H1 (cell line): ENCODE data around the gene CAPS. TPM values are rescaled to one million over a fixed set of nuclear protein-coding genes. Genes with fewer than 3 reads are reported as not detected.

Experiments used
- CTCF ChIA-PET: fragments of 300-600 bp; sonication (Branson Sonifier 250); formaldehyde crosslinking; loops from one replicate; lab custom pipeline; 2021; ENCODE audit not compliant: partially characterized antibody; lab: Charles Lee
- POLR2A ChIA-PET: fragments of 300-600 bp; sonication (Branson Sonifier 250); formaldehyde crosslinking; loops from one replicate; lab custom pipeline; 2021; ENCODE audit warnings: inconsistent platforms; ENCODE audit not compliant: partially characterized antibody; lab: Charles Lee
- DNase-seq, 2 experiments: peaks; one replicate each; pipeline versions ENCODE4 v3.0.0 to v3.0.0-alpha.2; 2010 to 2022; ENCODE audit warnings: low spot score in 2 of 2, low read depth in 1 of 2, mixed read lengths in 1 of 2
- FAIRE-seq: peaks from 2 replicates; lab custom pipeline; 2011; peaks lifted over from hg19 to GRCh38; lab: Jason Lieb, UNC
- H2AFZ ChIP-seq: 2 replicates; pipeline ENCODE4 v1.8.1; 2012; ENCODE audit warnings: low read length, inconsistent platforms
- H2AK5ac ChIP-seq: 2 replicates; pipeline ENCODE4 v1.6.1; 2013; ENCODE audit warnings: low read depth, low read length
- H2BK120ac ChIP-seq: replicated peaks from 2 replicates; pipeline ENCODE3; 2013; ENCODE audit warnings: low read depth, low read length, inconsistent platforms
- H2BK12ac ChIP-seq: 2 replicates; pipeline ENCODE4 v1.6.1; 2013; ENCODE audit warnings: low read depth, low read length
- H2BK15ac ChIP-seq: 2 replicates; pipeline ENCODE4 v1.6.1; 2013; ENCODE audit warnings: low read length
- H2BK20ac ChIP-seq: 2 replicates; pipeline ENCODE4 v1.6.1; 2013; ENCODE audit warnings: low read length
- H2BK5ac ChIP-seq: 2 replicates; pipeline ENCODE4 v1.6.1; 2013; ENCODE audit warnings: low read depth, low read length
- H3K14ac ChIP-seq: 2 replicates; pipeline ENCODE4 v1.6.1; 2013; ENCODE audit warnings: inconsistent platforms; ENCODE audit not compliant: insufficient read length
- H3K18ac ChIP-seq: 2 replicates; pipeline ENCODE4 v1.6.1; 2013; ENCODE audit warnings: low read length; ENCODE audit errors: extremely low read depth
- H3K23ac ChIP-seq: 2 replicates; pipeline ENCODE4 v1.6.1; 2013; ENCODE audit warnings: inconsistent platforms; ENCODE audit not compliant: insufficient read length
- H3K23me2 ChIP-seq: 2 replicates; pipeline ENCODE4 v1.6.1; 2013; ENCODE audit warnings: low read depth, low read length
- H3K27ac ChIP-seq: 2 replicates; pipeline ENCODE4 v1.6.1; 2011; ENCODE audit warnings: low read depth, low read length, inconsistent platforms
- H3K27me3 ChIP-seq, 4 experiments: replicated peaks in 1 of 4; 1 replicate in 1 of 4; 2 replicates in 3 of 4; pipeline versions ENCODE4 v1.6.1 to v1.8.1; 2011 to 2013; ENCODE audit warnings: low read length in 3 of 4, mild to moderate bottlenecking in 3 of 4, inconsistent platforms in 2 of 4, mixed read lengths in 2 of 4, moderate library complexity in 1 of 4; ENCODE audit not compliant: control insufficient read depth in 3 of 4, insufficient read depth in 3 of 4; ENCODE audit errors: extremely low read depth in 1 of 4
- H3K36me3 ChIP-seq, 4 experiments: 2 replicates each; pipeline versions ENCODE4 v1.6.1 to v1.8.1; 2011 to 2013; ENCODE audit warnings: mild to moderate bottlenecking in 4 of 4, low read length in 3 of 4, moderate library complexity in 2 of 4, control low read depth in 1 of 4, inconsistent platforms in 1 of 4; ENCODE audit not compliant: insufficient read depth in 4 of 4, control insufficient read depth in 2 of 4
- H3K4ac ChIP-seq: replicated peaks from 2 replicates; pipeline ENCODE3; 2013; ENCODE audit warnings: low read length, low read depth, mixed read lengths, inconsistent platforms; ENCODE audit not compliant: insufficient read length
- H3K4me1 ChIP-seq, 4 experiments: replicated peaks in 1 of 4; 1 replicate in 1 of 4; 2 replicates in 3 of 4; pipeline versions ENCODE4 v1.6.1 to v1.8.1; 2011 to 2013; ENCODE audit warnings: low read length in 3 of 4, inconsistent platforms in 2 of 4, mixed read lengths in 1 of 4; ENCODE audit not compliant: insufficient read depth in 4 of 4, control insufficient read depth in 3 of 4
- H3K4me2 ChIP-seq, 2 experiments: 2 replicates each; pipeline versions ENCODE4 v1.6.1 to v1.8.1; 2011 to 2013; ENCODE audit warnings: low read depth in 2 of 2, low read length in 2 of 2, control low read depth in 1 of 2, inconsistent platforms in 1 of 2, mild to moderate bottlenecking in 1 of 2; ENCODE audit not compliant: insufficient read depth in 1 of 2
- H3K4me3 ChIP-seq, 4 experiments: fragments of 200-600, 300-600 bp in 1 of 4; sonication (generic), shearing (Covaris generic), sonication (Bioruptor Twin) in 1 of 4; 2 replicates each; pipeline versions ENCODE4 v1.5.1 to v1.8.1; 2011 to 2016; ENCODE audit warnings: low read length in 4 of 4, low read depth in 3 of 4, control low read depth in 2 of 4, inconsistent platforms in 2 of 4, mild to moderate bottlenecking in 2 of 4, mixed read lengths in 1 of 4, moderate library complexity in 1 of 4; ENCODE audit not compliant: insufficient read depth in 2 of 4; ENCODE audit errors: extremely low read depth in 1 of 4
- H3K56ac ChIP-seq: replicated peaks from 2 replicates; pipeline ENCODE3; 2013; ENCODE audit warnings: low read depth, mild to moderate bottlenecking, mixed read lengths, low read length, inconsistent platforms; ENCODE audit not compliant: insufficient read length
- H3K79me1 ChIP-seq: 2 replicates; pipeline ENCODE4 v1.6.1; 2013; ENCODE audit warnings: low read depth, low read length, control low read depth
- H3K79me2 ChIP-seq, 2 experiments: 2 replicates each; pipeline versions ENCODE4 v1.6.1 to v1.8.1; 2012 to 2013; ENCODE audit warnings: low read length in 2 of 2, mild to moderate bottlenecking in 2 of 2, inconsistent platforms in 1 of 2; ENCODE audit not compliant: insufficient read depth in 2 of 2, control insufficient read depth in 1 of 2
- H3K9ac ChIP-seq, 4 experiments: replicated peaks in 1 of 4; 1 replicate in 1 of 4; 2 replicates in 3 of 4; pipeline versions ENCODE4 v1.6.1 to v1.8.1; 2011 to 2013; ENCODE audit warnings: low read depth in 3 of 4, low read length in 3 of 4, control low read depth in 2 of 4, mild to moderate bottlenecking in 2 of 4, moderate library complexity in 2 of 4, inconsistent platforms in 1 of 4; ENCODE audit errors: extremely low read depth in 1 of 4
- H3K9me3 ChIP-seq, 2 experiments: 2 replicates each; pipeline versions ENCODE4 v1.6.1 to v1.8.1; 2012 to 2013; ENCODE audit warnings: mild to moderate bottlenecking in 2 of 2, moderate library complexity in 2 of 2, control low read depth in 1 of 2, inconsistent platforms in 1 of 2, low read depth in 1 of 2, low read length in 1 of 2, mixed read lengths in 1 of 2; ENCODE audit not compliant: insufficient read depth in 2 of 2
- H4K20me1 ChIP-seq, 2 experiments: replicated peaks in 1 of 2; 2 replicates each; pipeline versions ENCODE3 to v1.8.1; 2011 to 2013; ENCODE audit warnings: inconsistent platforms in 2 of 2, low read length in 2 of 2, mild to moderate bottlenecking in 1 of 2; ENCODE audit not compliant: insufficient read depth in 2 of 2, control insufficient read depth in 1 of 2
- H4K5ac ChIP-seq: 2 replicates; pipeline ENCODE4 v1.6.1; 2013; ENCODE audit warnings: low read length, low read depth, mixed read lengths, inconsistent platforms; ENCODE audit not compliant: insufficient read length
- H4K8ac ChIP-seq: 2 replicates; pipeline ENCODE4 v1.8.0; 2013; ENCODE audit warnings: mild to moderate bottlenecking, moderate library complexity, low read length, inconsistent platforms; ENCODE audit not compliant: insufficient read depth; ENCODE audit errors: extremely low read depth
- H4K91ac ChIP-seq: replicated peaks from 2 replicates; pipeline ENCODE3; 2013; ENCODE audit warnings: low read length, mixed read lengths, inconsistent platforms; ENCODE audit not compliant: insufficient read length
- ASH2L ChIP-seq: fragments of 200-600, 300-600 bp; sonication (generic); IDR thresholded peaks from one replicate; pipeline ENCODE4 v1.7.1; 2017; ENCODE audit warnings: low read length
- CBX8 ChIP-seq: fragments of 300-800, 300-1000 bp; sonication (generic); IDR thresholded peaks from 2 replicates; pipeline ENCODE4 v1.7.1; 2016; ENCODE audit warnings: low read depth, low read length, borderline replicate concordance
- CEBPB ChIP-seq: IDR thresholded peaks from 2 replicates; pipeline ENCODE4 v1.6.1; 2012; ENCODE audit warnings: low read depth, low read length
- CHD2 ChIP-seq: IDR thresholded peaks from 2 replicates; pipeline ENCODE4 v1.6.1; 2012; ENCODE audit warnings: low read length, improper control_type of control experiment
- EP300 ChIP-seq, 2 experiments: IDR thresholded peaks; 1 replicate in 1 of 2; 2 replicates in 1 of 2; pipeline ENCODE4 v1.6.1; 2011 to 2012; ENCODE audit warnings: low read depth in 2 of 2, low read length in 2 of 2, mild to moderate bottlenecking in 2 of 2, borderline replicate concordance in 1 of 2, inconsistent platforms in 1 of 2, moderate library complexity in 1 of 2
- HDAC2 ChIP-seq, 2 experiments: fragments of 300-600 bp in 1 of 2; sonication (generic) in 1 of 2; IDR thresholded peaks; 2 replicates each; pipeline ENCODE4 v1.6.1; 2011 to 2012; ENCODE audit warnings: low read depth in 2 of 2, low read length in 2 of 2, mild to moderate bottlenecking in 2 of 2, moderate library complexity in 2 of 2, borderline replicate concordance in 1 of 2, inconsistent platforms in 1 of 2
- POU5F1 ChIP-seq: IDR thresholded peaks from 2 replicates; pipeline ENCODE4 v1.6.1; 2011; ENCODE audit warnings: low read depth, mild to moderate bottlenecking, low read length, moderate library complexity
- SP1 ChIP-seq: IDR thresholded peaks from 2 replicates; pipeline ENCODE4 v1.6.1; 2011; ENCODE audit warnings: low read depth, low read length
- TCF12 ChIP-seq: IDR thresholded peaks from 2 replicates; pipeline ENCODE4 v1.6.1; 2011; ENCODE audit warnings: low read depth, mild to moderate bottlenecking, low read length
- ZNF274 ChIP-seq: IDR thresholded peaks from 2 replicates; pipeline ENCODE4 v1.7.0; 2012; ENCODE audit warnings: low read length, borderline replicate concordance; ENCODE audit errors: extremely low read depth
- WGBS, 2 experiments: shearing (Covaris generic) in 1 of 2; methylation state at CpG; one replicate each; pipeline versions ENCODE4 v1.1.6 to v1.1.7; 2013 to 2015; ENCODE audit warnings: low lambda C conversion rate in 2 of 2, mixed read lengths in 2 of 2, inconsistent platforms in 1 of 2, low coverage in 1 of 2, missing lambda C conversion rate in 1 of 2; ENCODE audit not compliant: insufficient replicate concordance in 2 of 2, insufficient coverage in 1 of 2, insufficient read length in 1 of 2; ENCODE audit errors: extremely low coverage in 1 of 2, missing lambda C conversion rate in 1 of 2; 5-methylcytosine and 5-hydroxymethylcytosine counted together
- polyA plus RNA-seq, 7 experiments: library from polyadenylated mRNA; depleted of rRNA in 3 of 7; stranded (reverse) in 5 of 7; unstranded in 2 of 7; fragments of >200 nt in 5 of 7; fragments of 200-250 nt in 2 of 7; gene quantifications; 1 replicate in 5 of 7; 2 replicates in 1 of 7; 4 replicates in 1 of 7; pipeline versions ENCODE4 v1.2.1 to v1.2.3, GENCODE V29; 2011 to 2013; ENCODE audit warnings: missing spikeins in 2 of 7, mixed read lengths in 2 of 7
- total RNA-seq: library from RNA; stranded (reverse); fragmentation: NEBNext Ultra II Directional; extraction: Animal tissue kit (Norgen Biotek cat#: 25700); gene quantifications from 2 replicates; pipeline ENCODE4 v1.2.1, GENCODE V29; 2021
- TF ChIP-seq, protein P1 (sequence below): IDR thresholded peaks from 2 replicates; pipeline ENCODE4 v1.6.1; 2012; ENCODE audit warnings: inconsistent platforms

Gene CAPS
- total and polyA plus RNA-seq, 2 of the 8 experiments (the other 6 are each of a cell fraction or from before 2014, with no cell fraction given) = 2.1 to 2.4 TPM

DNA sequence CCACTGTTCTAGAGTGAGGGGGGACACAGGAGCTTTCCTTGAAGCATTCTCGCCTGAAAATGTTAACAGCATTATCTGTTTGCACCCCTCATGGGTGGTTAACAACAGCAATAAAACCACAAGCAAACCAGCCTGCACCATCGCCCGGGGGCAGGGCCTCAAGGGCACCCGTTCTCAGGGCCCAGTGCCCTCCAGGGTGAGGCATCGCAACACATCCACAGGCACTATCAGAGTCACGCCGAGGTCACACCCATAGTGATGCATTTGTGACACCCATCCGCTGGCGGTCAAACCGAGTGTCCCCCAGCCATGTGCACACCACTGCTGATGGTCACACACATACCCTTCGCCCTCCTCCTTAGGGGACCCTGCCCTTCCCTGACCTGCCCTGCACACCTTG is 48.3 kb upstream of the CAPS start:
- Histone ChIP-seq H4K91ac (no peak overlapping the region), H2BK15ac (0 out of 2 replicates have a peak overlapping the region, but pooled peaks have one; percentile 16), H2BK120ac (no peak overlapping the region), H4K8ac (no peak overlapping the region; the same call in 1 of the 2 replicates), H2BK12ac (no peak overlapping the region), H2BK20ac (no peak overlapping the region), H3K79me2 (no peaks in the 10 kb centered on the region), H4K20me1 (no peaks in the 10 kb centered on the region), H2AK5ac (no peak overlapping the region), H4K5ac (no peak overlapping the region), H3K4me1 (no peaks in the 10 kb centered on the region; a peak in 1 of 7 replicates), H3K4me2 (no peak overlapping the region), H3K27me3 (peaks cover 0 to 2% (median 1%) of the 10 kb centered on the region in 4 experiments; a peak in 2 of 7 replicates), H3K4ac (no peak overlapping the region), H3K9me3 (no peaks in the 10 kb centered on the region), H3K14ac (no peak overlapping the region), H3K36me3 (no peaks in the 10 kb centered on the region), H3K23me2 (no peaks in the 10 kb centered on the region), H3K56ac (no peak overlapping the region), H3K79me1 (no peaks in the 10 kb centered on the region), H2AFZ (no peak overlapping the region), H3K27ac (no peak overlapping the region), H3K18ac (no peak overlapping the region), H2BK5ac (no peak overlapping the region), H3K9ac (no peak overlapping the region), H3K23ac (no peak overlapping the region), H3K4me3 (no peak overlapping the region)
- FAIRE-seq (no peak), DNase-seq (no peak)
- CTCF ChIA-PET = interaction anchor here (1.0 to 1.7 kb wide), 3 partner anchors 10 to 17 kb away, joined by 3 to 4 read pairs (median 4); partner anchors contain the start of gene FUT3
- 92% methylated on average over 11 of the region's 11 CpGs; no CpG with 5 or more reads in 1 of the 2 experiments for WGBS, 2 experiments
- TF ChIP-seq HDAC2 (IDR thresholded peaks at IDR 0.05; ENCODE audit: borderline replicate concordance in 1 of 2, low read depth in 2 of 2, low read length in 2 of 2) (no peak), CHD2 (no peak), POU5F1 (no peak), CBX8 (no peak), TCF12 (no peak), CEBPB (no peak), ASH2L (no peak), ZNF274 (no peak), EP300 (IDR thresholded peaks at IDR 0.05; ENCODE audit: borderline replicate concordance in 1 of 2, low read depth in 2 of 2, low read length in 2 of 2) (no peak), SP1 (no peak)
- TF ChIP-seq, protein P1, sequence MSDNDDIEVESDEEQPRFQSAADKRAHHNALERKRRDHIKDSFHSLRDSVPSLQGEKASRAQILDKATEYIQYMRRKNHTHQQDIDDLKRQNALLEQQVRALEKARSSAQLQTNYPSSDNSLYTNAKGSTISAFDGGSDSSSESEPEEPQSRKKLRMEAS = no peak
- POLR2A ChIA-PET = interaction anchor here (1.2 kb wide), 1 partner anchor 37 kb away, joined by 3 read pairs; no protein-coding TSS in a partner anchor
